Dermis blood vessel endothelial cell (primary cell): ENCODE measurements around the gene DECR2. TPM values are rescaled to one million over a fixed set of nuclear protein-coding genes. Genes with fewer than 3 reads are reported as not detected.
"Not testable (repeated sequence)": the region's sequence is repeated elsewhere in the genome, so short reads cannot be mapped to it uniquely, and the experiment has no call there.

Source experiments
- DNase-seq: peaks from one replicate; pipeline ENCODE4 v3.0.0; 2010
- total RNA-seq: library from RNA; depleted of rRNA; stranded (reverse); fragments of >200 nt; gene quantifications from 2 replicates; pipeline ENCODE4 v1.2.3, GENCODE V29; 2014

The DECR2 gene
- total RNA-seq, 1 donor from 2014 or later: 13.4 TPM

- DNase-seq: no peak
Observed at GRCh38 chr16:379961-380761, 21.5 kb upstream of the DECR2 start.

- no peak for DNase-seq
Observed at GRCh38 chr16:380762-381011, 21.0 kb upstream of the DECR2 start.

GRCh38 chr16:381012-381788, 20.5 kb upstream of the DECR2 start:
- peak; percentile 33 for DNase-seq

GRCh38 chr16:381789-382717, 19.6 kb upstream of the DECR2 start, which contains the start of gene PGAP6:
Gene PGAP6, minus strand, starts transcription at chr16:381978. Its CDS starts 157 bp downstream, at chr16:381821.
- DNase-seq: peak; percentile 66

- DNase-seq: peak; percentile 57
Observed at GRCh38 chr16:383326-384051, 18.2 kb upstream of the DECR2 start.

- no peak for DNase-seq
Observed at GRCh38 chr16:386641-387156, 15.0 kb upstream of the DECR2 start.

GRCh38 chr16:387761-388666, 13.7 kb upstream of the DECR2 start:
- not testable (repeated sequence) for DNase-seq

- no peak for DNase-seq
Observed at GRCh38 chr16:389352-389751, 12.3 kb upstream of the DECR2 start.

GRCh38 chr16:391885-392335, 9.8 kb upstream of the DECR2 start:
- DNase-seq: peak; percentile 81

- no peak for DNase-seq
Observed at GRCh38 chr16:392450-393030, 9.1 kb upstream of the DECR2 start.

GRCh38 chr16:396199-396598, 5.5 kb upstream of the DECR2 start:
- no peak for DNase-seq

- DNase-seq: peak; percentile 74
Observed at GRCh38 chr16:396605-397004, 5.1 kb upstream of the DECR2 start.

- peak; percentile 46 for DNase-seq
Observed at GRCh38 chr16:397135-397661, 4.5 kb upstream of the DECR2 start, which contains the start of gene NME4. Gene NME4, plus strand, starts transcription at chr16:397199. Its CDS starts 24 bp downstream, at chr16:397223.

GRCh38 chr16:397736-398332, 3.9 kb upstream of the DECR2 start:
- peak; percentile 74 for DNase-seq

GRCh38 chr16:398561-399339, 2.9 kb upstream of the DECR2 start:
- DNase-seq: no peak

- no peak for DNase-seq
Observed at GRCh38 chr16:399340-400019, 2.2 kb upstream of the DECR2 start.

- no peak for DNase-seq
Observed at GRCh38 chr16:400061-400591, 1.6 kb upstream of the DECR2 start.

- no peak for DNase-seq
Observed at GRCh38 chr16:404971-405486, 3.3 kb downstream of the DECR2 start.
